ENCODE results near the gene KLK2.

KLK2 gene

DNA sequence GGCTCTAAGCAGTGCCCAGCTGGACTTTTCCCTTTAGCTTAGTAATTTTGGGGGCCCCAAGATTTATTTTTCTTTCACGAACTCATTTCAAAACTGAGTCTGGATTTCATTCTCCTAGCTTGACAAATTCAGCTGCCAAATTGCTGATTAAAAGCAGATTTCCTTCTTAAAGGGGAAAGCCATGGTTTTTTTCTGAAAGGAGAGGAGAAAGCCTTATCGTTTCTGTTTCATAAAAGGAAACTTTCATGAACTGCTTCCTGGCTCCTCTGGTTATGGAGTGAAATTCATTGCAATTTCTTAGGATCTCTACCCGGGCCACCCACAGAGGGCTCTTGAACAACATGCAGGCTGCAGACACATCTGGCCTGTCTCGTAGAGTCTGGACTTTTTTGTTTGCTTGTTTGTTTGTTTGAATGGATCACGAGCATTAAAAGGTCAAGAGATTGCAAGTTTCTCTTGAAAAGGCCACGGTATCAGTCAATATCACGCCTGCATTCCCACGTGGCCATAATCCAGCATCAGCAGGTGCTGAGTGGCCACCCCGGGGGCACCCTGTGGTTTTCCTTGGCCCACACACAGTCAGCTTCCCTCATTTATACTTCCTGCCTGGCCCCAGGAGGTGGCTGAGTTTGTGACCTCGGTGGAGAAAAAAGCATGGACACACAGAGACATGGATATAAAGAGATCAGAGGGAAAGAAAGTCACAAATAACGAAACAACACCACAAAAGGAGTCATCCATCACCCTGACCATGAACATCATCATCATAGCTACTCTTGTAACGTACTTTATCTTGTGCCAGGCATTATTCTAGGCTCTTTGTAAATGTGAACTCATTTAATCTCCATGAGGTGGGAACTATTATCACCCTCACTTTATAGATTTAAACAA lies 48.4 kb downstream of the KLK2 start:
- DNase-seq (ENCODE audit: extremely low read depth in 1 of 2, low read depth in 1 of 2) = no peak

DNA sequence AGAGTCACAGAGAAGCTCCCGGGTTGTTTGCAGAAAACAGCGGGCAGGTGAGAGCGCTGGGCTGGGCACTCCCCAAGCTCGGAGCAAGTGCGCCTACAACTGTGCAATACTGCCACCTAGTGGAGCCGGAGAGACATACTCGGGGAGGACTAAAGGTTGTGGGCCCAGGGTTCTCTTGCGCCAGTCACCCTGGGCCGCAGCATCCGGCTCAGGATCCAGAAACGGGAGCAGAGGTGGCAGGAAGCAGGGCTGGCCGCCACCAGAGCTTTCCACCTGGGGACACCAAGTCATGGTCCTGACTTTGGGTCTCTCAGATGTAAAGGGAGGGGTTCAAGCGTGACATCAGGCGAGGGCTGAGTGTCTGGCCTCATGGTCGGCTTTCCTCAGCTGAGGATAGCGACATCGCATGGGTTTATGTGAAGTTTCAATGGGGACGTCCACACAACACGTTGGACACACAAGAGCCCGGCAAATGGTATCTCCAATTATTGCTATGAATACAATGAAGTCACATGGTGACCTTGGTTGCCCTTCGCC lies 49.1 kb downstream of the KLK2 start:
- peak; percentile 26 to 63 for DNase-seq (ENCODE audit: extremely low read depth in 1 of 2, low read depth in 1 of 2)

DNA sequence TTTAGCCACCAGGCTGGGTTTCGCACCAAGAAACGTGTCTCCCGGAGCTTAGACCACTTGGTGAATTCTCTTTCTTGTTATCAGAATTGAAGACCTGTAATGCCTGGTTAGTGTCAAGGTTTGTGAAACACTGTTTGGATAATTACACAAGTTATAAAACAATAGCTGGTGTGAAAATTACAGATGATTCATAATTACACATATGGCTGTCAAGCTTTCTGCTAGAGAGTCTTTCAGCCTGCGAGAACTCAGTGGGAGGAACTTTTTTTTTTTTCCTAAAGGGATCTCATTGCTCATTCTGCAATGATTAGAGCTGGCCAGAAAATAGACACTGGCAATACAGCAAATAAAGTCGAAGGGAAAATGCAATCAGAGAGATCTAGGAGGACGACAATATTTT lies 51.3 kb downstream of the KLK2 start:
- no peak for DNase-seq (ENCODE audit: extremely low read depth in 1 of 2, low read depth in 1 of 2)

DNA sequence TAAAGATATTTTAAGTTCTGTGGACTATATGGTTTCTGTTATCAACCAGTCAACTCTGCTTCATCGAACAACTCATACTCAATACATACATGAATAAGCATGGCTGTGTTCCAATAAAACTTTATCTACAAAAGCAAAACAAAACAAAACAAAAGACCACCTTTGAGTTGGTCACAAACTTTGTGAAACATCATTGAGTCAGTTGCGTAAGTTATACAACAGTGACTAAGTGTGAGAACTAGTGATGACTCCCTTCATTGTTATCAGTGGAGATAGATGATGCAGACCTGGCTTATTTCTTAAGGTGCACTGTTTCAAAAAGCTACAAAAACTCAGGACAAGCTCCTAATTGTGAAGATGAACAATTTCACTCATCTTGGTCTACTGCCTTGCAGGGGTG lies 52.5 kb downstream of the KLK2 start:
- DNase-seq (ENCODE audit: extremely low read depth in 1 of 2, low read depth in 1 of 2) = no peak

DNA sequence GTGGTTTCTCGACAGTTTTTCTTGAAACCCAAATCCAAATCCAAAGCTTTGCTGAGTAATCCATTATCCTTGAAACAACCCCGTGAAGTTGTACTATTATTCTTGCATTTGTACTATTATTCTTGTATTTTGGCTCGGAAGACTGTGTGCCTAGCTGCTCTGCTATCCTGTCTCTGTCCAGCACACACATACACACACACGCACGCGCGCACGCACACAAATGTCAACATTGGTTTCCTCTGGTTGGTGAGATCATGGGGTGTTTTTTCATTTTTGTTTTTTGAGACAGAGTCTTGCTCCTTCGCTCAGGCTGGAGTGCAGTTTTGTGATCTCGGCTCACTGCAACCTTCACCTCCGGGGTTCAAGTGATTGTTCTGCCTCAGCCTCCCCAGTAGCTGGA lies 52.9 kb downstream of the KLK2 start:
- no peak for DNase-seq (ENCODE audit: extremely low read depth in 1 of 2, low read depth in 1 of 2)

DNA sequence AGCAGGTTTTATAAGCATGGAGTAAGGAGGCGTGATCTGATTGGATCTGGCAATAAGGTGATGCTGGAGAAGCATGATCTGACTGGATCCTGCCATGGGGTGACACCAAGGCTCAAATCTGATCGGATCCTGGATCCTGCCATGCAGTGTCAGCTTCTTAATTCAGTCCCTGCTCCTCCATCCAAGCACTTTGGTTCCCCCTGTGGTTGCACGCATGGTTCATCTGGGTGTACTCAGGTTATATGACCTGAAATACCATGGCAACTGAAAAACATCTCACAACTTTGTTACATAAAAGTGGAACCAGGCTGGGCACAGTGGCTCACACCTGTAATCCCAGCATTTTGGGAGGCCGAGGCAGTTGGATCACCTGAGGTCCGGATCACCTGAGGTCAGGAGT lies 55.6 kb downstream of the KLK2 start:
- no peak for DNase-seq (ENCODE audit: extremely low read depth in 1 of 2, low read depth in 1 of 2)

All from stimulated activated CD8-positive, alpha-beta memory T cell treated with anti-CD3 and anti-CD28 coated beads, Interleukin-7, amount 100 ng/mL, for 48 hours (primary cell).